ENCODE measurements around the gene PSMG3.

The PSMG3 gene

DNA sequence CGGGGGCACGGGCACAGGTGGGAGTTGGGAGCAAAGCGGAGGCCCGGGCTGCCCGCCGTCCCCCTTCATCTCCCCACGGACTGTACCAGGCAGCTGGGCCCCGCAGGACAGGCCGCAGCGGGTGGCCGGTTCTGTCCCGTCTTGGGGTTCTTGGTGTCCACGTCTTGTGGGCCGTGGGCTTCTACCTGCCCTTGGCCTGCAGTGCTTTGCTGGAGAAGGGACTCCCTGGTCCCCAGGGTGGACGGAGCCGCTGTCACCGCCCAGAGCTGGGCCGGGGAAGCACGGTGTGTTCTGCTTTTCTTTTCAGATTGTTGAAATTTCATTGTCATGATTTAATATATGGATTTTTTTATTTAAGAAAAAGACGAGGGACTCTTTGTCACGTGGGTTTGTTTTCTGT, 27.5 kb downstream of the PSMG3 start:
- Mint-ChIP-seq H3K4me3 (no peak overlapping the region), H3K27me3 (ENCODE audit: low read depth) (no peaks in the 10 kb centered on the region), H3K4me1 (ENCODE audit: low read depth) (no peaks in the 10 kb centered on the region), H3K27ac (no peak overlapping the region), H3K36me3 (ENCODE audit: low read depth) (peaks cover 6% of the 10 kb centered on the region), H3K9me3 (no peaks in the 10 kb centered on the region)

DNA sequence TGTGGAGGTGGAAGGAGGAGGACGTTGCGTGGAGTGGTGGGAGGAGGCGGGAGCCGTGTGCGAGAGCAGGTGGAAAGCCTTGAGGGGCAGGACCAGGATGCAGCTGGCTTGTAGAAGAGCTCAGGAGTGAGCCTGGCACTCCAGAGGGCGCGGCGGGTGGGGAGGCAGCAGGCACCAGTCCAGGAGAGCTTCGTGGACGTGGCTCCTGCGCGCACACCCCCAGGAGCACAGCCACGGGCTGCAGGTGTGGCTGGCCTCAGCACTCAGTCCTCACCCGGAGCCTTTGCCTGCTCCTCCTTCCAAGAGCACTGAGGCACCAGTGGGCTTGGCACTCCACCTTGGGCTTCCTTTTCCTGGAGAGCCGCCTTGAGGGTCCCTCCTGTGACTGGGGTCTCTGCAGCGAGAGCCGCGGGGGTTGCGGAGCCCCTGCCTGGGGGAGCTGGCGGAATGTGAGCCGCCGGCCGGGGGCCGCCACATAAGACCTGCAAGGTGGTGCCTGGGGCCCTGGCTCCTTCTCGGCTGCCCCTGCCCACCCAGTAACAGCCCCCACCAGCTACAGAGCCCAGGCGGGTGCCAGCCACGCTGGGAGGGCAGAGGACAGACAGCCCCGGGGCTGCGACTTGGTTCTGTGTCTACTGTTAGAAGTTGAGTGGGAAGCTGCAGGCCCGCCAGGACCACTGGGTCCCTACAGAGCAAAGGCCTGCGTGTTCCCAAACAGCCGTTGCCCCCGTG, 28.2 kb downstream of the PSMG3 start:
- peaks cover under 1% of the 10 kb centered on the region for H3K4me1 Mint-ChIP-seq (ENCODE audit: low read depth)
- peaks cover 6% of the 10 kb centered on the region for H3K36me3 Mint-ChIP-seq (ENCODE audit: low read depth)
- H3K27me3 Mint-ChIP-seq (ENCODE audit: low read depth) = no peaks in the 10 kb centered on the region
- no peaks in the 10 kb centered on the region for H3K9me3 Mint-ChIP-seq
- no peak overlapping the region for H3K27ac Mint-ChIP-seq
- no peak overlapping the region for H3K4me3 Mint-ChIP-seq

DNA sequence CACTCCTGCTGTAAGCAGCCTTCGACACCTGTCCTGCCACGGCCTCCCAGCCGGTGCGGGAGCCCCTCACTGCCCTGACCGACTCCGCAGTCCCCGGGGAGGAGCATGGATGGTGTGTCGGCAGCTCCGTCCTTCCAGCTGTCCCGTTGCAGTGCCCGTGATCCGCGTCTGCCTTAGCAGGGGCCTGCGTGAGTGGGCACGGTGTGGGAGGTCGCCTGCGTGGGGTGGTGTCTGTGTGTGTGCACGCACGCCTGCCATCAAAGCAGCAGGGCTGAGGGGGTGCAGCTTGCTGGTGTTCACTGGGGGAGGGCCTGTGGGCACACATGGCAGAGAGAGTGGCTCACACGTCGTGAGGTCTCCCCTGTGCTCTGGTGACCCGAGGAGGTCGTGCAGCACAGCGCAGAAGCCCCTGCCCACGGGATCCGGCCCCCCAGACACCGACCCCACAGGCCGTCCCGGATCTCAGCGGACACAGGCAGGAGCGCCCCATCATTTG, 29.0 kb downstream of the PSMG3 start:
- Mint-ChIP-seq H3K4me1 (ENCODE audit: low read depth) (peaks cover 3% of the 10 kb centered on the region), H3K27ac (no peak overlapping the region), H3K9me3 (no peaks in the 10 kb centered on the region), H3K36me3 (ENCODE audit: low read depth) (peaks cover 6% of the 10 kb centered on the region), H3K4me3 (no peak overlapping the region), H3K27me3 (ENCODE audit: low read depth) (no peaks in the 10 kb centered on the region)

DNA sequence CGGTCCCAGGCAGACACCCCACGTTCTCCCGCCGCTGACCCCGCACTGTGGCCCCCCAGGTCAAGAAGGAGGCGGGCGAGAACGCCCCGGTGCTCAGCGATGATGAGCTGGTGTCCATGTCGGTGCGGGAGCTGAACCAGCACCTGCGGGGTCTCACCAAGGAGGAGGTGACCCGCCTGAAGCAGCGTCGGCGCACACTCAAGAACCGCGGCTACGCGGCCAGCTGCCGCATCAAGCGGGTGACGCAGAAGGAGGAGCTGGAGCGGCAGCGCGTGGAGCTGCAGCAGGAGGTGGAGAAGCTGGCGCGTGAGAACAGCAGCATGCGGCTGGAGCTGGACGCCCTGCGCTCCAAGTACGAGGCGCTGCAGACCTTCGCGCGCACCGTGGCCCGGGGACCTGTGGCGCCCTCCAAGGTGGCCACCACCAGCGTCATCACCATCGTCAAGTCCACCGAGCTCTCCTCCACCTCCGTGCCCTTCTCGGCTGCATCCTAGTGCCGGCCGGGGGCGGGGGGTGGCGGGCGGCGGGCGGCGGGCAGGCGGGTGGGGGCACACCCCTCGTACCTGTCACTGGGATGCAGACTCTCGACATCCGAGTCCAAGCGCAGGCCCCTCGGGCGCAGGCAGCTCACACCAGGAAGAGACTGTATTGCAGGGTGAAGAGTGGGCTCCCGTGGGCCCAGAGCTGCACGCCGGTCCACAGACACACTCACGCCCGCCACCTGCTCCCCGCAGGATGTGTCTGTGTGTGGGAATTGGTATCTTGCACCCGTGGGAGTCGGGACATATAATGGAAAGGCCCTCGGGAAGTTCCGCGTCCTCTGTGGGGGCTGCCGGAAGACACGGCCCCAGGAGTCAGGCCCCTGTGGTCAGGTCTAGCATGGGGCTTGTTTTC, 29.7 kb downstream of the PSMG3 start:
- Mint-ChIP-seq H3K9me3 (no peaks in the 10 kb centered on the region), H3K36me3 (ENCODE audit: low read depth) (peaks cover 6% of the 10 kb centered on the region), H3K27me3 (ENCODE audit: low read depth) (no peaks in the 10 kb centered on the region), H3K27ac (no peak overlapping the region), H3K4me3 (no peak overlapping the region), H3K4me1 (ENCODE audit: low read depth) (peaks cover 3% of the 10 kb centered on the region)

DNA sequence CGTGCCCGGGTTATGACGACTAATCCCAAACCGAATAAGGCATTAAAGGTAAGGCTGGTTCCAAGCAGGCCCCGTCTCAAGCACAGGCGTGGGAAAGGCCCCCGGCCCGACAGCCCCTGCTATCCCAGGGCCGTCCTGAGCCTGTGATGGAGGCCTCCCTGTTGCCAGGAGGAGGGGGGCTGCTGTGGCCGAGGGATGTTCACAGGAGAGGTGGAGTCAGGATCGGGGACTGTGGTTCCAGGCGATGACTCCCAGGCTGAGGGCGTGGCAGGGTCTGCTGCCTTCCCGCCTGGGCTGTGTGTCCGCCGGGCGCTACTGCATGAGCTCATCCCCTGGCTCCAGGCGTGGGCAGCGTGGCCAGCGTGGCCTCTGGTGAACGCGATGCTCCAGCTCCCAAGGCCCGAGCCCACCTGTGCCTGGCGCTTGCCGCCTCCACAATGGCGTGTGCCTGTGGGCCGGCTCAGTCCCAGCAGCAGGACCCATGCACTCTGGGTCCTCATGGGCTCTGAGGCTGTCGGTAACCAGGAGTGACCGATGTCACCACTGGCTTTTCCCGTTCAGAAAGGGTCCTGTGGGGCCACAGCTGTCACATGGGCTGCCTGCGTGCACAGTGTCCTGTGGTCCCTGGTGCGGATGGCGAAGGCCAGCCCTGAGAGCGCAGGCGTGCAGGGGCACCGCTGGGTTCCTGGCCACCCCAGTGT, 30.5 kb downstream of the PSMG3 start:
- H3K36me3 Mint-ChIP-seq (ENCODE audit: low read depth) = peaks cover 6% of the 10 kb centered on the region
- H3K4me3 Mint-ChIP-seq = no peak overlapping the region
- no peaks in the 10 kb centered on the region for H3K9me3 Mint-ChIP-seq
- H3K27me3 Mint-ChIP-seq (ENCODE audit: low read depth) = no peaks in the 10 kb centered on the region
- H3K27ac Mint-ChIP-seq = no peak overlapping the region
- H3K4me1 Mint-ChIP-seq (ENCODE audit: low read depth) = peaks cover 3% of the 10 kb centered on the region

DNA sequence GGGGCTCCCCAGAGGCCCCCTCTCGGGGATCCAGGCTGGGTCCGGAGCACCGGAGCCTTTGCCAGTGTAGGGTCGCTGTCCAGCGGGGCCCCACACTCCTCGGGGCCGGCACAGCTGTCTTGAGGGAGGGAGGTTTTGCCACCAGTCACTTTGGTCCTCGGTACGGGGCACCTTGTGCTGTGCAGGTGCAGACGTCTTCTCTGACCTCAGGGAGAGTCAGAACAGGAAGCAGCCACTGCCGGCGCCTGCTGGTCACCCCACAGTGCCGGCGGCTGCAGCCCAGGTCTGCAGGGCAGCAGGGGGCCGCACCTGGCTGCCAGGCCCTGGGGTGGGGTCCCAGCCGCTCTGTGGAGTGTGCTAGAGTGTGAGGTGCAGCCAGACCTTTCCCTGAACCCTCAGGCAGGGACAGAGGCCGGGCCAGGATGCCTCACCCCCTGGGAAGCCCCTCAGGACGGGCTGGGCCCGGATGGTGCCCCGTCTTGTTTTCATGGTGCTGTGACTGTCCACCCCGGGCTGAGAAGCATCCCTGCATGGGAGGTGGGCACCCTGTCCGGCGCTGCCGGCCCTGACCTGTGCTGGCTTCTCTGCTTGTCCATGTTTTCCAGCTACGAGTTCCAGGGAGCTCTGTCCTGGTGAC, 31.2 kb downstream of the PSMG3 start:
- Mint-ChIP-seq H3K9me3 (no peaks in the 10 kb centered on the region), H3K4me1 (ENCODE audit: low read depth) (peaks cover 4% of the 10 kb centered on the region), H3K4me3 (no peak overlapping the region), H3K27ac (no peak overlapping the region), H3K36me3 (ENCODE audit: low read depth) (peaks cover 6% of the 10 kb centered on the region), H3K27me3 (ENCODE audit: low read depth) (no peaks in the 10 kb centered on the region)

DNA sequence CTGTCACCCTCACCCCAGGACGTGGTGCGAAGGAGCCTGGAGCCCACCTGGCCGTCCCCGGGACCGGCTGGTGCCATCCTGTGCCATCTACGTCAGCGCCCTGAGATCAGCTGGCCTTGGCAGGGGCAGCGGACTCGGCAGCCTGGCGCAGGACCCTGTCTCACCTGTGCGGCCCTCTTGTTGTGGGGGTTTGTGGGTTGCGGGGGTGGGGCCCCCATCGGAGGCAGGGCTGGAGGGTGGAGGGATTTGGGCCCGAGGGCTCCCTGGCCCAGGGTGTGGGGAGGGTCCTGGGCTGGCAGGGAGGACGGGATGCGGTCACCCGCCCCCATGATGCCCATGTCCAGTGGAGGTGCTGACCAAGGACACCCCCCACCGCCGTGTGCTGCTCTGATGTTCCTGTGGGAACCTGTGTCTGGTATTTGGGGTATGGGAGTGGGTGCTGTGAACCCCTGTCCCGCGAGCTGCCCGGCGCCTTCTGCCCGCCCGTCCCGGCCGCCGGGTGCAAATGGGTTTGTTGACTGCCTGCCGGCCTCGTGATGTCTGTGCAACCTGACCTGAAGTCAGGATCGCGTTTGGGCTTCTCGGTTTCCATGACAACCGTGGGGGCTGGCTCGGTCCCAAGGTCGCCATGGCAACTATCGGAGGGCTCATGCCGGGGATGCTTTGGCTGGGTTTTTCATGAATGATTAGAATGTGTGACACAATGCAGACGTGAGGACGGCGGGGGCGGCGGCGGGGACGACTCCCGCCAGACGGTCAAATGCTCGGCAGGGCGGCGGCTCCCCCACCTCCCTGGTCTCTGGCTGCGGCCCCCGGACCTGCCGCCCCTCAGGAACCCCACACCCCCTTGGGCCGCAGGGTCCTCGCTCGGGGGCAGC, 32.1 kb downstream of the PSMG3 start:
- Mint-ChIP-seq H3K36me3 (ENCODE audit: low read depth) (peaks cover 6% of the 10 kb centered on the region), H3K27ac (no peak overlapping the region), H3K9me3 (no peaks in the 10 kb centered on the region), H3K4me3 (no peak overlapping the region), H3K27me3 (ENCODE audit: low read depth) (no peaks in the 10 kb centered on the region), H3K4me1 (ENCODE audit: low read depth) (peaks cover 13% of the 10 kb centered on the region)

DNA sequence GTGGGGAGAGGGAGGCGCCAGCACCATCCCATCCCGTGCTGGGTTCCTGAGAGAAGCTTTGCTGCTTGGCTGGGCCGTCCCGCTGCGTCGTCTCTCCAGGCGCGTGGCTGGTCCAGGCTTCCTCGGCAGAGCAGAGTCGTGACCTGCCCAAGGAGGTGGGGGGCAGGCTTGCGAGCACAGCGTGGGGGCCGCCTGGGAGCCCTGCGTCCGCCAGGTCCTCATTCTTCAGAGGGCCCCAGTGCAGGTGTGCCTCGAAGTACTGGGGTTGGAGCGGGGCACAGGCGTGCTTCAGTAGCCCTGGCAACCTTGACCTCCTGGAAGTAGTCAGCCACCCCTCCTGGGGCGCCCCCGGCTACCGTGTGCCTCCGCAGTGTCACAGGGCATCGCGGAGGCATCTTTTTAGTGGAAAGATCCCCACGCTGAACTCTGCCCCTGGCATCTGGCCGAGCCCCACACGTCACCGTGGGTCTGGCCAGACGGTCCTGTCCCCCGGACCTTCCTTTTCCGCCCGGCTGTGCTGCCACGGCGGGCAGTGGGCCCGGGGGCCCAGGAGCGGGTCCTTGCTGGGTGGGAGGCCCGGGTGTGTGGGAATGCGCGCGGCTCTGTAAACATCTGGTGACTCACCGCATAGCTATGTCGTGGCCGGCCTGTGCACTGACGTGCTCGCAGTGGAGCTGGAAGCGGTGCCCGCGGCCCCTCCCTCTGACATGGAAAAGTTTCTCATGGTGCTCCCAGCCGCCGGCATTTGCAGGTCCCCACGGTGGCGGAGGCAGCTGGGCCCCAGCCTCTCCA, 32.9 kb downstream of the PSMG3 start:
- Mint-ChIP-seq H3K4me1 (ENCODE audit: low read depth) (peaks cover 21% of the 10 kb centered on the region), H3K4me3 (no peak overlapping the region), H3K27me3 (ENCODE audit: low read depth) (no peaks in the 10 kb centered on the region), H3K36me3 (ENCODE audit: low read depth) (peaks cover under 1% of the 10 kb centered on the region), H3K27ac (no peak overlapping the region), H3K9me3 (no peaks in the 10 kb centered on the region)

DNA sequence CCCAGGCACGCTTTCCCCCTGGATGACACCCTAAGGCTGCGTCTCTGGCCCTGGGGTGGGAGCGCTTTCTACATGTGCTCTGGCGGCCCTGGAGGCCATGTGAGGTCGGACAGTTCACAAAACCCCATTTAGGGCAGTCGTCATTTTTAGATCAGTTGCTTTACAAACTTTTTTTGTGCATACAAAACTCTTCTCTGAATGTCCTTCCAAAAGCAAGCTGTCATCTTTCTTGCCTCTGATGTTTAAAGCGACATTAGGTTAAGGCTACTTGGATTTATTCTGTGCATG, 33.4 kb downstream of the PSMG3 start:
- peaks cover 26% of the 10 kb centered on the region for H3K4me1 Mint-ChIP-seq (ENCODE audit: low read depth)
- no peaks in the 10 kb centered on the region for H3K9me3 Mint-ChIP-seq
- H3K4me3 Mint-ChIP-seq = no peak overlapping the region
- no peak overlapping the region for H3K27ac Mint-ChIP-seq
- peaks cover 2% of the 10 kb centered on the region for H3K36me3 Mint-ChIP-seq (ENCODE audit: low read depth)
- H3K27me3 Mint-ChIP-seq (ENCODE audit: low read depth) = no peaks in the 10 kb centered on the region

DNA sequence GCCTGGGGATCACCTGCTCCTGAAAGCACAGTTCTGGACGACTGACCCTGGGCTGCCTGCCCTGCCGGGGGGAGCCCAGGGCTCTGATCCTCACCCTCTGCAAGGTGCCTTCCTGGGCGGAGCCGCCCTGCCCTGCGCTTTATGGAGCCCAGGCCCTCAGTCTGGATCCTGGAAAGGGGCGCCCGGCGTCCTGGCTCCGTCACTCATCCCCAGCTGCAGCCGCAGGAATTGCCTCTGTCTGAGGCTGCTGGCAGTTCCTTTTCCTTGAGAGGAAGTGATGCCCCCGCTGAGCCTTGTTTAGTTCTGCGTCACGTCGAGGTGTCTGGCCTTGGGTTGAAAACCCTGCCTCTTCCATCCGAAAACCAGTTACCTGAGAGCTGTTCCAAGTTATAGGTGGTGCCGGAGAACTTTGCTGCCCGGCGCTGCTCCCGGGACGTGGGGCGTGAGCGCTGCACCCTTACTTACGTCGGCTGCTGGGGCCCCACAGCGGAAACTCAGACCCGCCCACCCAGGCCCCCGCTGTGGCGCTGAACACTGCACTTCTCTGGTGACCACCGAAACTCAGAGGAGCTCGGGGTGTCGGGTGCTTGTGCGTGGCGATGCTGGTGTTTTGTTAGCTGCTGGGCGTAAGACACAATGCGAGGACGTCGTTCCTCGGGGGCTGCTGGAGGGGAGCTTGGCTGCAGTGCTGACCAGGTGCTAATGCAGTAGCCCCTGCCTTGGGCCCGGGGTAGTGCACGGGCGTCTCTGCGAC, 34.0 kb downstream of the PSMG3 start:
- no peaks in the 10 kb centered on the region for H3K9me3 Mint-ChIP-seq
- no peak overlapping the region for H3K4me3 Mint-ChIP-seq
- H3K4me1 Mint-ChIP-seq (ENCODE audit: low read depth) = peaks cover 26% of the 10 kb centered on the region
- H3K27ac Mint-ChIP-seq = no peak overlapping the region
- peaks cover 2% of the 10 kb centered on the region for H3K36me3 Mint-ChIP-seq (ENCODE audit: low read depth)
- no peaks in the 10 kb centered on the region for H3K27me3 Mint-ChIP-seq (ENCODE audit: low read depth)

DNA sequence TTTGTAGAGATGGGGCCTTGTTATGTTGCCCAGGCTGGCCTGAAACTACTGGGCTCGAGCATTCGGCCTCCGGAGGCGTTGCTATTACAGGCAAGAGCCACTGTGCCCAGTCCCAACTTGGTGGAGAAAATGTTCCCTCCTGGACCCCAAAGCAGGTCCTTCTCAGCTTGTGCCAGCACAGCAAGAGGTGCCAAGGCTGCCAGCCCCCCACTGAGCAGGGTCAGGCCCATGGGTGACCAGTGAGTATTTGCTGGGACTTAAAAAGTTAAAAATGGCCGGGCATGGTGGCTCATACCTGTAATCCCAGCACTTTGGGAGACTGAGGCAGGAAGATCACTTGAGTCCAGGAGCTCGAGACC, 34.8 kb downstream of the PSMG3 start:
- no peaks in the 10 kb centered on the region for H3K9me3 Mint-ChIP-seq
- peaks cover 2% of the 10 kb centered on the region for H3K36me3 Mint-ChIP-seq (ENCODE audit: low read depth)
- H3K4me1 Mint-ChIP-seq (ENCODE audit: low read depth) = peaks cover 26% of the 10 kb centered on the region
- H3K4me3 Mint-ChIP-seq = no peak overlapping the region
- H3K27me3 Mint-ChIP-seq (ENCODE audit: low read depth) = no peaks in the 10 kb centered on the region
- H3K27ac Mint-ChIP-seq = no peak overlapping the region

DNA sequence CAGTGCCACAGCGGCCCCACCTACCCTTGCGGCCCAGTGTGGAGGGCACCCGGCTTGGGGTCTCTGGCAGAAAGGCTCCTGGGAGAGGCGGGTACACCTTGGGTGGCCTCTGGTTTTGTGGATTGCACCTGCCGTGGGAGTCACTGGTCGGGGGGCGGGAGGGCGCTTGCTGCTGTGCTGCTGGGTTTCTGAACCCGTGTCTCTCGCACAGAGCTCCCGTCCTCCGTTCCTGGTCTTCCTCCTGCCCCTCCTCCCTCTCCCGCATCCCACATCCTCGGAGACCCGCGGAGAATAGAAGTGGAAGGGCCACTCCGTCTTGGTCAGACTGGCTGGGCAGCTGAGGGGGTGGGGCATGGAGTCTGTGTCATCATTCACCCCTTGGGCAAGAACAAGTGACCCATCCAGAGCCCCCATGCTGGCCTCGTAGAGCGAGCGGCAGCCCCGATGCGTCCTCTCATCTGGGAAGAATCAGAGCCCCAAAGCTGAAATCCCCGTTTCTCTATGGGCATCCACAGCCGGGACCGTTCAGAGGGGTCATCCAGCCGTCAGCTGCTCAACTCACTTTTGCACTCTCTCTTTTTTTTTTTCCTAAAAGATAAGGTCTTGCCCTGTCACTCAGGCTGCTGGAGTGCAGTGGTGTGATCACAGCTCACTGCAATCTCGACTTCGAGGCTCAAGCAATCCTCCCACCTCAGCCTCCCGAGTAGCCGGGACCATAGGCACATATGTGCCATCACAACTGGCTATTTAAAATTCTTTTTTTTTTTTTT, 35.3 kb downstream of the PSMG3 start:
- H3K4me3 Mint-ChIP-seq = no peak overlapping the region
- peaks cover 28% of the 10 kb centered on the region for H3K4me1 Mint-ChIP-seq (ENCODE audit: low read depth)
- H3K9me3 Mint-ChIP-seq = no peaks in the 10 kb centered on the region
- no peak overlapping the region for H3K27ac Mint-ChIP-seq
- H3K27me3 Mint-ChIP-seq (ENCODE audit: low read depth) = no peaks in the 10 kb centered on the region
- H3K36me3 Mint-ChIP-seq (ENCODE audit: low read depth) = peaks cover 2% of the 10 kb centered on the region
